Fibroblast of skin of abdomen (primary cell): ENCODE data around the gene TBX1.

Experiments
- DNase-seq: peaks from one replicate; pipeline ENCODE4 v3.0.0-alpha.2; 2013

The TBX1 gene

GRCh38 chr22:19801340-19802000, 40.9 kb downstream of the TBX1 start:
- DNase-seq, result peak; percentile 18

- no peak for DNase-seq
Measured at GRCh38 chr22:19802001-19802893, 41.7 kb downstream of the TBX1 start.

- no peak for DNase-seq
Measured at GRCh38 chr22:19802894-19803735, 42.5 kb downstream of the TBX1 start.

DNA sequence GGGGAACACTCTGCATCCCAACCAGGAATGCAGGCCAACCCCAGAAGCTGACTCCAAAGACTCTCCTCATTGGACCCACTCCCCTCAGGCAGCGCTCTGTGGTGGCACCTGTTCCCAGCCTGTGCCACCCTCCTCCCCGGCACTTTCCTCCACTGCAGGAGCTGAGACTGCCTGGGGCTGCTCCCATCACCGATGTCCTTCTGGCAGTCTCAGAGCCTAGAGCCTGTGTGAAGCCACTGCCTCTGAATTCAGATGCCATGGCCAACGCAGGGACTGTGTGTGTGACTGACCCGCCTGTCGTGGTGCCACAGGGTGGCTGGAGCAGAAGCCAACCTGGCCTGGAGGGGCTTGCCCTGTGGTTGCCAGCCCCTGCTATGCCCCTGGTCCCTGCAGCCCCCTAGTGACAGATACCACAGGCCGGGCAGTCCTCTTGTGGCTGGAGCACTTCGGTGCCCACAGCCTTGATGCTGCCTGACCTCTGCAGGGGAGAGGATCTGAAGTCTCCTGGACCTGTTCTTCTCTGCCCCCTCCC, 43.2 kb downstream of the TBX1 start:
- DNase-seq, result no peak

- DNase-seq, result no peak
Measured at GRCh38 chr22:19805821-19806212, 45.2 kb downstream of the TBX1 start.

GRCh38 chr22:19806213-19807160, 45.9 kb downstream of the TBX1 start:
- no peak for DNase-seq

DNA sequence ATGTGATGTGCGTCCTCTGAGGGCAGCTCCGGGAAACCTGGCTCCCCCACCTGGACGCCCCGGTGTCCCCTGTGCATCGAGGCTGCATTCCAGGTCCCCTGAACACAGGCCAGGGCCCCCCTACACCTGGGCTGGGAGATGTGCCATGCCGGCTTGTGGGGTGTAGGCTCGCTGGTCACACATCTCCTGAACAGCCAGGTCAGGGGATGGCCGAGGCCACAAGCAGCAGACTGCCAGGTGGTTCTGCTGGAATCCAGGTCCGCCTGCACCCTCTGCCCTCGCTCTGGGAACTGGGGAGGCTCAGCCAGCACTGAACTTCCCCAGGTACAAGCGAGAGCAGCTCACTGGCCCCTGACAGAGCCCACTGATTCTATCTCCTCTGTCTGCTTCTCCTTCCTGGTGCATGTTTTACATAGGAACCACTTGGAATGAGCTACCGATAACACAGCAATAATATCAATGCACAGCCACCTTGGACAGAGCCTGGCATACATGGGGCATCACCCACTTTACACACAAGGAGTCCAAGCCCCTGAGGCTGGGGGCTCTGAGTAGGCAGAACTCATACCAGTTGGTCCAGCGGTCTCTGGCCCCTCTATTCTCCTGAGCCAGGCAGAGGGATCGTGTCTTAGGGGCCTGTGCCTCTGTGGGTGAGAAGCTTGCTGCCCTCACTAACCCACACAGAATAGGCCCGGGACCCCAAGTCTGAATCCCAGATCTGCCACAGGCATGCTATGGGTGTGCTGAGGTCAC, 46.8 kb downstream of the TBX1 start:
- DNase-seq, result no peak

GRCh38 chr22:19807914-19808872, 47.6 kb downstream of the TBX1 start:
- DNase-seq, result no peak

DNA sequence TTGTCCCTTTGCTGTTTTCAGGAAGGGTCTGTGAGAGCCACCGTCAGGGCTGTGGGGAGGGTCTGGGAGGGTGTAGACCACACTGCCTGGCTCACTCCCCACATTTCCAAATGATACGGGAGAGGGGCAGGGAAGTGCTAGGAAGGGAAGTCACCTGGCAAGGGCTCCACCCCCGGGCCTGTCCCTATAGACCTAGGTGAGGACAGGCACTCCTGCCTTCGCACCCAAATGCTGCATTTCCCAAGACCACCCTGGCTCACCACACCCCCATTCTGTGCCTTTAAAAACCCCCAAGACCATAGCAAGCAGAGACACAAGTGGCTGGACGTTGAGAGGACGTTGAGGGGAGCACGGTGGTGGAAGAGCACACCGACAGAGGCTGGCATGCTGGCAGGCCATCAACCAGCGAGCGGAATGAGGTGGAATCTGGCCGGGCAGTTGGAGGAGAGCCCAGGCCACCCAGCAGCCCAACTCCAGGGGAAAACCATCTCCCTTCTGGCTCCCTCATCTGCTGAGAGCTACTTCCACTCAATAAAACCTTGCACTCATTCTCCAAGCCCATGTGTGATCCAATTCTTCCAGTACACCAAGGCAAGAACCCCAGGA, 48.4 kb downstream of the TBX1 start:
- DNase-seq, result no peak

DNA sequence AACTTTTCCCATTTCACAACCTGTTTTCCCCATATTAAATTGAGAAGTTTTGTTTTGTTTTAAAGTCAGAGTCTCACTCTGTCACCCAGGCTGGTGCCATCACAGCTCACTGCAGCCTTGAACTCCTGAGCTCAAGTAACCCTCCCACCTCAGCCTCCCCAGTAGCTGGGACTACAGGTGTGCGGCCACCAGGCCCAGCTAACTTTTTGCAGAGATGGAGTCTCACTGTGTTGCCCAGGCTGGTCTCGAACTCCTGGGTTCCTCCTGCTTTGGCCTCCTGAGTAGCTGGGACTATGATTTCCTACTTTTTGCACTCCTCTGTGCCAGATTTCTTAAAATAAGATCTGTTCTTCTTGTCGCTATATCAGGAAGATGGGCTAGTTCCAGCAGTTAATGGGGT, 49.2 kb downstream of the TBX1 start:
- no peak for DNase-seq

GRCh38 chr22:19810381-19811201, 50.0 kb downstream of the TBX1 start:
- peak; percentile 93 for DNase-seq

GRCh38 chr22:19811211-19811621, 50.6 kb downstream of the TBX1 start:
- no peak for DNase-seq

- no peak for DNase-seq
Measured at GRCh38 chr22:19811811-19812771, 51.5 kb downstream of the TBX1 start.

GRCh38 chr22:19812910-19813309, 52.3 kb downstream of the TBX1 start:
- no peak for DNase-seq

DNA sequence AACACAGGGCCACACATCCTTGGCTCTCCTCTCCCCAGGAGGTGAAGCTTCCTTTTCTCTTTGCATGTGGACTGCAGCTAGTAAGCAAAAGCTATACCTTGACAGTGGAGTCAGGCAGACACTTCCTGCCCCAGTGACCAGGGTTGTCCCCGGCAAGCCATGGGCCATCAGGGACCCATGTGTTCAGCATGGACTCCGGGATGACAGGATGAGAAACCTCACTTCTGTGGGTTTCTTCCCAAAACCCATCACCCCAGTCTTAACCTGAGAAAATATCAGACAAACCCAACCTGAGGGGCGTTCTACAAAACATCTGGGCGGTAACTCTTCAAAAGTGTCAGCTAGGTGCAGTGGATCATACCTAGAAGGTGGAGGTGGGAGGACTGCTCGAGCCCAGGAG, 53.9 kb downstream of the TBX1 start:
- no peak for DNase-seq

GRCh38 chr22:19815093-19815822, 54.7 kb downstream of the TBX1 start:
- no peak for DNase-seq
